GM18526 (cell line): ENCODE measurements around the gene PAQR4.

Experiments
- POLR2A ChIP-seq: IDR thresholded peaks from 3 replicates; pipeline ENCODE4 v1.6.1; 2011; ENCODE audit not compliant: insufficient read length; ENCODE audit errors: extremely low read depth

Gene PAQR4

DNA sequence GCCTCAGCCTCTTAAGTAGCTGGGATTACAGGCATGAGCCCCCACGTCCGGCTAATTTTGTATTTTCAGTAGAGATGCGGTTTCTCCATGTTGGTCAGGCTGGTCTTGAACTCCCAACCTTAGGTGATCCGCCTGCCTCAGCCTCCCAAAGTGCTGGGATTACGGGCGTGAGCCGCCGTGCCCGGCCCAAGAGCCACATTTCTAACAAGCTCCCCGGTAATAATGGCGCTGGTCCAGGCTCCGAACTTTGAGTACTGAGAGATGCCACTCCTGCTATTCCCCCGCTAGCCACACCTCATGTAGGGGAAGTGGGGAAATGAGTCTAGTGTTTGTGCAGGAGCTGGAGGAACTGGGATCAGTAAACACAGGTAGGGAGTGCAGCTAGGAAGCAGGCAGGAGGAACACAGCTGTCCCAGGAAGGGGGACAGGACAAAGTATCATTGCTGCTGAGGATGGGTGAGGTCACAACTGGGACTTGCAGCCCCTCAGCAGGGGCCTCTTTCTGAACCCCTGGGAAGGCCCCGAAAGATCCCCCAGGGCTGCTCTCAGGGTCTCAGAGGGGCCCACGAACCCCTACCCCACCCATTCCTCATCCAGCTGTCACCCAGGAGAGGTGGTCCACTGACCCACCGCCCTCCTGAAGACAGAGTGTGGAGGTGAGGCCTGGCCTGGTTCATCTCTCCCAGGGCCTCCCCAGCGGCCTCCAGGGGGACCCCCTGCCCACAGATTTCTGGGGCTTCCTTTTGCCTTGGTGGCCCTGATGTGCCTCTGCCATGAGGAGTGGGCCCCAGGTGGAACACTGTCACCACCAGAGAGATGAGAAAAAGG, 8.8 kb upstream of the PAQR4 start:
- no peak for TF ChIP-seq POLR2A

- no peak for TF ChIP-seq POLR2A
These were observed 6.6 kb upstream of the PAQR4 start for GRCh38 chr16:2962334-2963073.

GRCh38 chr16:2963074-2963722, 6.0 kb upstream of the PAQR4 start:
- no peak for TF ChIP-seq POLR2A

DNA sequence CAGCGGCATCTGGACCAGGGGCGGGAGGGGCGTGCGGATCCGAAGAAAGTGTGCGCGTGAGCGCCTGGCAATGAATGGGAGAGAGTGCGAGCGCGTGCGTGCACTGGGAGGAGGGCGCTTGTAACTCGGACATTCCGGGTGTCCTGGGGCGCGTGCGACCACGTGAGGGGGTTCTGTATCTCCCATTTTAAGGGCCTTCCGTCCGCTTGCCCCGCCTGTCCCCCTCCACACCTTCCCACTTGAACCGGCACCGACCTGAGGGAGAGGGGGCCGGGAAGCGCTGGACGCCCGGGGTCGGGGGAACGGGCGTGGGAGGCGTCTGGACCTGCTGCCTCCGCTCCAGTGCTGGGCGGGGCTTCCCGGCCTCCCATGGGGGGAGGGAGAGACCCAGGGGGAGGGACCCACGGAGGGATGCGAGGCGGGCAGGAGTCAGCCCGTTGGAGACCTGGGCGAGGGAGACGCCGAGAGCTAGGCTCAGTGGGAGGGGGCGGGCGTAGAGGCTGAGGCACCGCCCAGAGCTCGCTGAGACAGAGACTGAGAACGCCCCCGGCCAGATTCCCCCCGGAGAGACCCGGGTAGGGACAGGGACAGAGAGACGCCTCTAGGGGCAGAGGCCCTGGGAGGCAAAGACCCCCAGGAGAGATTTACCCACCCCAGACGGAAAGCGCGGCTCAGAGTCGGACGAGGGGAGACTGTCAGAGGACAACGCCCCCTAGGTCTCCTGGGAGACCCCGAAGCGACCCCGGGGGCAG, 5.2 kb upstream of the PAQR4 start, which contains the start of gene KREMEN2:
Gene KREMEN2 (plus strand): TSS at position 553 of the 752 bp plus-strand sequence. CDS start 246 bp downstream, outside the sequence.
- TF ChIP-seq POLR2A, result no peak

- TF ChIP-seq POLR2A, result no peak
These were observed 4.4 kb upstream of the PAQR4 start for GRCh38 chr16:2964475-2965336.

GRCh38 chr16:2966043-2966807, 2.9 kb upstream of the PAQR4 start:
- TF ChIP-seq POLR2A, result no peak

DNA sequence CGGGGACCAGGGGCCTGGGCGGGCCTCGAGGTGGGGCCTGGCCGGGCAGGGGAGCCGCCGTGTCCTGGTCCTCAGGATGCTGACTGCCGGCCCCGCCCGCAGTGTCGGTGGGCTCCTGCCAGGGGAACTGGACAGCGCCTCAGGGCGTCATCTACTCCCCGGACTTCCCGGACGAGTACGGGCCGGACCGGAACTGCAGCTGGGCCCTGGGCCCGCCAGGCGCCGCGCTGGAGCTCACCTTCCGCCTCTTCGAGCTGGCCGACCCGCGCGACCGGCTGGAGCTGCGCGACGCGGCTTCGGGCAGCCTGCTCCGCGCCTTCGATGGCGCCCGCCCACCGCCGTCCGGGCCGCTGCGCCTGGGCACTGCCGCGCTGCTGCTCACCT, 2.3 kb upstream of the PAQR4 start:
- no peak for TF ChIP-seq POLR2A

DNA sequence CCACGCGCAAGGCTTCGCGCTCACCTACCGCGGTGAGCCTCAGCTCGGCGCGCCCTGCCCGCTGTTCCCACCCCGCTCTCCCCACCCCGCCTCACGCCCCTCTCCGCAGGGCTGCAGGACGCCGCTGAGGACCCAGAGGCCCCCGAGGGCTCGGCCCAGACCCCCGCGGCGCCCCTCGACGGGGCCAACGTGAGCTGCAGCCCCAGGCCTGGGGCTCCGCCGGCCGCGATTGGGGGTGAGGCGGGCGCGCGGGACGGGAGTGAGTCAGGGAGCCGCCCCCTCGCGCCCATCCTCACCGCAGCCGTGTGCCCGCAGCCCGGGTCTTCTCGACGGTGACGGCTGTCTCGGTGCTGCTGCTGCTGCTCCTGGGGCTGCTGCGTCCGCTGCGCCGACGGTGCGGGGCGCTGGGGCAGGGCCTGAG, 1.9 kb upstream of the PAQR4 start:
- TF ChIP-seq POLR2A, result no peak

GRCh38 chr16:2967721-2968161, 1.4 kb upstream of the PAQR4 start:
- no peak for TF ChIP-seq POLR2A

GRCh38 chr16:2968368-2968737, 795 bp upstream of the PAQR4 start:
- no peak for TF ChIP-seq POLR2A

DNA sequence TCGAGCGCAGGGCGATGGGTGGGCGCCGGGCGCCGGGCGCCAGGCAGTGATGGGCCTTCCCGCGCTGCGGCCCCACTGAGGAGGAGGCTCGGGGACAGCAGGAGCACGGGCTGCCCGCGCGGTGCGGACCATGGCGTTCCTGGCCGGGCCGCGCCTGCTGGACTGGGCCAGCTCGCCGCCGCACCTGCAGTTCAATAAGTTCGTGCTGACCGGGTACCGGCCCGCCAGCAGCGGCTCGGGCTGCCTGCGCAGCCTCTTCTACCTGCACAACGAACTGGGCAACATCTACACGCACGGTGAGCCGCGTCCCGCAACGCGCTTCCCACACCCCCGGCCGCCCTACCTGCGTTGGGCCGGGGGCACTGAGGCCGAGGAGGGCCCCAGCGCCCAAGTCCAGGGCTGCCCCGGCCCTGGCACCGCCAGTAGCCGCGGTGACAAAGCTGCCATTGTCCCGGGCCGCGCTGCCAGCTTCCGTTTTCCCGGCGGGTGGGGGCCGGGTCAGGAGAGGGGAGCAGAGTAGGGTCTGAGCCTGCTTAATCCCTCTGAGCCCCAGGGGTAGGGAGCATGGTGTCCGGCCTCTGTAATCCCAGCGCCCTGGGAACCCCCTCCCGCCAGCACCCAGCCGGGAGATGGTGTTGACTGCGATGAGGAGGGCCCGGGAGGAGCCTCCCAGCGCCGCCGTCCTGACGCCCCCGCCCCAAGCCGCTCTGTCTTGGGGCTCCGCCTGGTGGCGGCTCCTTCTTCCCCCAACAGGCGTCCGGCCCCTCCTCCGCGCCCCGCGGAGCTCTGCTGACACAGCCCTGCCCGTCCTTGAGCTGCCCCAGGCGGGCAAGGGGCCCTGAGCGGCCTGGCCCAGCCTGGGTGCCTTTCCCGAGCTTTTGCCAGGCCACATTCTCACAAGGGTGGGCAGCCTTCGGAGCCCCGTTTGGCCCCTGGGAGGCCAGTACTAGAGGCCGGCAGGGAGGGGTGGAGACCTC, 685 bp downstream of the PAQR4 start:
- no peak for TF ChIP-seq POLR2A

GRCh38 chr16:2970563-2970962, 1.4 kb downstream of the PAQR4 start:
- no peak for TF ChIP-seq POLR2A

- peak; percentile 17 for TF ChIP-seq POLR2A
These were observed 2.2 kb downstream of the PAQR4 start for GRCh38 chr16:2971134-2971984.
